GM18907 (cell line): ENCODE data around the gene TIMELESS.
"Not testable (repeated sequence)": the region's sequence is repeated elsewhere in the genome, so short reads cannot be mapped to it uniquely, and the experiment has no call there.

ENCODE experiments used
- ATAC-seq: cut with Tn5 transposase; IDR thresholded peaks from one replicate; pipeline ENCODE4 v1.9.1; 2021; ENCODE audit warnings: mild to moderate bottlenecking, moderate library complexity; ENCODE audit not compliant: unreplicated experiment

TIMELESS gene

DNA sequence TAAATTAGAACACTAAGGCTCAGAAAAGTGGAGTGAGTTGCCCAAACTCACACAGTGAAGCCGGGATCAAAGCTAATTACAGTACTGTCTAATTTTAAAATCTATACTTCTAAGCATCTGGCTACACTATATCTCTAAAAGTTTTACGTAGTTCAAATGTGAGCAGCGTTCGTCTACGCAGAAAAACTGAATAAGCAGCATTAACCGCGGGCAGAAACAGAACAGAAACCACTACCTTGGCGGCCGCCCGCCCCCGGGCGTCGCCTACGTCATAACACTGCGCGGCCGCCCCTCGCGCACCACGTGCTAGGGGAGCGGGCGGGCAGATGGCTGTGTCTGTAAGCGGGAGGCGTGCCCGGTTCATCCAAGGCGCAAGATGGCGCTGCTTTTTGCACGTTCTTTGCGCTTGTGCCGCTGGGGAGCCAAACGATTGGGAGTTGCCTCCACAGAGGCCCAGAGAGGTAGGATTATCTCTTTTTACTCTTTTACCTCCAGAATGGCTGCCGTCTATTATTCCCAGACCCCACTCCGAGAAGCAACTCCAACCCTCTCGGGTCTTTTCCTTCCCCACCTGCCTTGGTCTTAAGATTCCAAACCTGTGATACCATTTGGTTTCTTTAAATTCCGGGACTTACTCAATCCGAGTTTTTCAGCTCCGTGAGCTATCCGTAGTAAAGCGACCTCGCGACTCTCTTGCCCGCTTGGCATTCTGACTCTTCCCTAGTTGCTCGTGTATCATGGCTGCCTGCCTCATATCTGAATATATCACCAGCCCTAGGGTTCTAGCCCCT is 19.2 kb upstream of the TIMELESS start, which contains the start of gene SPRYD4:
Gene SPRYD4, plus strand, starts transcription at position 363 of the 791 bp plus-strand sequence. Its CDS starts 14 bp downstream, at position 377.
- ATAC-seq, result peak; percentile 86

DNA sequence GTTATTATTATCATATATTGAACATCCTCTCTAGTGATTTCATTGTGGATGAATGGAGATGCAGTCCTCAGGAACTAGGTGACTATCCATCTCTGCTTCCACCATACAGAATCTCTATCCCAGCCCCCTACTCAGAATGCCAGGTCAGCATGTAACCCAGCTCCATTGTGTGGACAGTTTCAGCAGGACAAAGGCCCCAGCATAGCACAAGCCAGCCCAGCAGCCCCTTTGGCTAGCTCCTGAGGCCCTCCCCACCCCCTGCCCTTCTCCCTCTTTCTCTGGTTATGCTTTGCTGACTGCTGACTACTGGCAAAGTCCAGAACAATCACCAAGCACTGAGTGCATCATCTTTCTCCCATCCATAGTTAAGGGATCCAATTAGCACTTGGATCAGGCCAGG is 13.3 kb upstream of the TIMELESS start:
- ATAC-seq, result no peak

DNA sequence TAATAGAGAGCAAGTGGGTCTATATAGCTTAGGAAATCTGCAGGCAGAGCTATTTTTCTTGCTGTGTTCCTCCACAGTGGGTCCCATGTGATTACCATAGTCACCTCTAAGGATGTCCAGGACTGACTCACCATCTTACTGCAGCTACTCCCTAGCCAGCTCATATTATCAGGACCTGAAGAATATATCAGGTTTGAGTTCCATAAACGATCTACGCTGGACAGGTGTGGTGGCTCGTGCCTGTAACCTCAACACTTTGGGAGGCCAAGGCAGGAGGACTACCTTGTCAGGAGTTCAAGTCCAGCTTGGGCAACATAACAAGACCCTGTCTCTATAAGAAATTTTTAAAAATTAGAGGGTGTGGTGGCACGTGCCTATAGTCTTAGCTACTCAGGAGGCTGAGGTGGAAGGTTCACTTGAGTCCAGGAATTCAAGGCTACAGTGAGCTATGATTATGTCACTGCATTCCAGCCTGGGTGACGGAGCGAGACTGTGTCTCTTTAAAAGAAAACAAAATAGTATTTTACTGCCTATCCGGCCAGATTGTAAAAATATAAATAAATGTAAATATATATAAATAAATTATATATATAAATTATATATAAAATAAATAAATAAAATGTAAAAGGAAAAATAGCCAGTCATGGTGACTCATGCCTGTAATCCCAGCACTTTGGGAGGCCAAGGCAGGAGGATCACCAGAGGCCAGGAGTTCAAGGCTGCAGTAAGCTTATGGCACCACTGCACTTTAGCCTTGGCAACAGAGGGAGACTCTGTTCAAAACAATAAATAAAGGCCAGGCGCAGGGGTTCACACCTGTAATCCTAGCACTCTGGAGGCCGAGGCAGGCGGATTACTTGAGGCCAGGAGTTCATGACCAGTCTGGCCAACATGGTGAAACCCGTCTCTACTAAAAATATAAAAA is 12.3 kb upstream of the TIMELESS start:
- ATAC-seq, result no peak

DNA sequence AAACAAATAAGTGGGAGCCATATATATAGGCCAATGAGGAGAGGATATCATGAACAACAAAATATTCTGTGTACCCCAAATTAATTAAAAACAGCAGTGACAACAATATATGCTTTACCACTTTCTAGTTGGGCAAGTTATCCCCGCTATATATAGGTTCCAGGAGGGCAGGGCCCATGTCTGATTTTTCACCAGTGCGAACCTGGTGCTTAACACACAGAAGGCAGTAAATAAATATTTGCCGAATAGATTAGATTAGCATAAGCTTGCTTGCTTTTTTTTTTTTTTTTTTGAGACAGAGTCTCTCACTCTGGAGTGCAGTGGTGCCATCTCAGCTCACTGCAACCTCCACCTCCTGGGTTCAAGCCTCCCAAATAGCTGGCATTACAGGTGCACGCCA is 8.6 kb upstream of the TIMELESS start:
- ATAC-seq, result no peak

DNA sequence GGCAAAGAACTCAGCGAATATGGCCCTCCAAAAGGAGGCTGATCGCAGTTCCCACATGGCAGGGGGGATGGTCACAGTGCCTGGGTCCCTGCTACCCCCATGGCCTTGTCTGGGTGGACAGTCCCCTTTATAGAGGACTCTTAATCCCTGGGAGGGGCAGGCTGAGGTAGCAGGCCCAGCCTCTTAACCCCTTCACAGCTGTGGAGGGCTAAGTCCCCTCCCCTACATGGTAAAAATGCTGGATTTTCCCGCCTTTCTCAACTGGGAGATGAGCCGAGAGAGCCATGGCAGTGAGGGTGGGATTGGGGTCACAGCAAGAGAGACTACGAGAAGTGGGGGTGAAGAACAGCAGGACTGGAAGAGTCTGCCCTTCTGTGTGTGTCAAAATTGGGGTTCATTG is 5.3 kb upstream of the TIMELESS start, which contains the start of gene MIP:
Gene MIP, minus strand, starts transcription at position 101 of the 400 bp plus-strand sequence. Its CDS starts 44 bp downstream, at position 57.
- ATAC-seq, result no peak

DNA sequence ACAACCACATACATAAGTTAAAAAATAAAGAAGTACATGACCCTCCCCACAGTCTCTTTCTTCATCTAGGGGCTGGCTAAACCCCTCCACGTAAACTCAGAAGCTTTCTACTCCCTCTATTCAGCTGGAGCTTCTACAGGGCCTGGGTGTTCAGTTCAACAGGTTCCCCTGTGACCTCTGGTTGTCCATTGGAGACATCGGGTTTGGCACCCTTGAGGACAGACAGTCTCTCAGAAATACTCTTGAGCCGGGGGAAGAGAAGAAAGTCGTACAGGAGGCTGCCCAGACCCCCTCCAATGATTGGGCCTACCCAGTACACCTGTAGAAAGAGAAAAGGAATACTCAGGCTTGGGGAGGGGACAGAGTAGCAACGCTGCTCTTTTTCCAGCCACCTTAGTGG is 1.9 kb upstream of the TIMELESS start:
- ATAC-seq, result no peak

DNA sequence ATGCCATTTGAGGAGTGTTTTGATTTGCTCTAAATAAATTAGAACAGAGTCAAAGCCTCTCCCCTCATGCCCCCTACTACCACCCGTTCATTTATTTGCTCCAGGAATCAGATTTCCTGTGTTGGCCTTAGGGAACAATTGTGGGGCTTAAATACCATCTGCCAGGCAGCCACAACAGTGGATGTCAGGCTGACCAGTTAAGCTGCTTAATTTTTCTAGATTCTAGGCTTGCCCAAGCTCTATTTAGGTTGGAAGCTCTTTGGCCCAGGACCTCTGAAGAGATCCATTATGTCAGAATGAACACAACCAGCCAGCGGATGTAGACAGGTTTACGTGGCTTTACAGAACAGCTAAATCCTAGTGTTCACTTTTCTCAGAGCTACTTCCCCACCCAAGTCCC is 1.0 kb upstream of the TIMELESS start:
- ATAC-seq, result no peak

DNA sequence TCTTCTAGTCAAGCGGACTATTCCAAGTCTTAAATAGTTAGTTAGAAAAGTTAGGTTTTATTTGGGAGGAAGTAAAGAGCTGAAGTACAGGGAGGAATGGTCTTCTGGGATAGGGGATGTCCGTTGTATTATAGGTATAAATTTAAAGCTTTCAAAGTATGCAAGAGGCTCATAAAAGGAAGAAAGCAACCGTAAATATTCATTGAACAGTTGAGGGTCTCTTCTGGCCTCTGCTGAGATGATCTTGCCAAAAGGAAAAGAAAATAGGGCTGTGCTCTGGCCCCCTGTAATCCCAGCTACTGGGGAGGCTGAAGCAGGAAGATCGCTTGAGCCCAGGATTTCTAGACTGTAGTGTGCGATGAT is 377 bp upstream of the TIMELESS start:
- no peak for ATAC-seq

DNA sequence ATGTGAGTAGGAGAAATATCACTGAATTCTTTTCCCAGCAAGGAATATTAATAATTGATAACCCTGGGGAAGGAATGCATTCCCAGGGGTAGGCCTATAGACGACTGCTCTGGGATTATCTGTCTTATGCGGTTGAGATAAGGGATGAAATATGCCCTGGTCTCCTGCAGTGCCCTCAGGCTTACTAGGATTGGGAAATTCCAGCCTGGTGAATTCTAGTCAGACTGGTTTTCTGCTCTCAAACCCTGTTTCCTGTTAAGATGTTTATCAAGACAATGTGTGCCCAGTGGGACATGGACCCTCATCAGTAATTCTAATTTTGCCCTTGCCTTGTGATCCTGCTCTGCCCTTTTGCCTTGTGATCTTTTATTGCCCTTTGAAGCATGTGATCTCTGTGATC is 6.0 kb downstream of the TIMELESS start:
- not testable (repeated sequence) for ATAC-seq

DNA sequence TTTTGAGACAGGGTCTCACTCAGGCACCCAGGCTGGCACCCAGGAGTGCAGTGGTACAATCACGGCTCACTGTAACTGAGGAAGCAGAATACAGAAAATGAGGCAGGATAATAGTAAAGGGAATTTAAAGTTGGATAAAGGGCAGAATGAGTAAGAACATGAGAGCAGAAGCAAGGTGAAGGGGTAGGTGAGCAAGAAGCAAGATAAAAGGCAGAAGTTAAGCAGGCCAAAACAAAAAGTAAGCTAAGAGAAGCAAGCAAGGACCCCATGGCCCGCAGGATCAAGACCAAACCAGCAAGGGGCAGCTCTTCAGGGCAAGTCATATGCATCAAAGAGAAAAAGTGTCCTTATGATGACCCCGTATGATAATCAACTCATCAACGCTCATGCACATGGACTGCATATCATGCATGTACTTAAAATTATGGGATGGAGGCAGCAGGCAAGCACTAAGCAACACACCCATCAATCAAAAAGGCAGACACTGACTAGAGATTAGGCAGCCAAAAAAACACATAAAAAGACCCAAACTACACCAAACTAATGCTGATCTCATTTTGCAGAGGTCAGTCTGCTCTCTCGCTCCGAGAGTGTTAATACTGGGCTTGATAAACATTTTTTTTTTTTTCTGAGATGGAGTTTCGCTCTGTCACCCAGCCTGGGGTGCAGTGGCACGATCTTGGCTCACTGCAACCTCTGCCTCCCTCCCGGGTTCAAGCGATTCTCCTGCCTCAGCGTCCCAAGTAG is 11.6 kb downstream of the TIMELESS start:
- no peak for ATAC-seq

DNA sequence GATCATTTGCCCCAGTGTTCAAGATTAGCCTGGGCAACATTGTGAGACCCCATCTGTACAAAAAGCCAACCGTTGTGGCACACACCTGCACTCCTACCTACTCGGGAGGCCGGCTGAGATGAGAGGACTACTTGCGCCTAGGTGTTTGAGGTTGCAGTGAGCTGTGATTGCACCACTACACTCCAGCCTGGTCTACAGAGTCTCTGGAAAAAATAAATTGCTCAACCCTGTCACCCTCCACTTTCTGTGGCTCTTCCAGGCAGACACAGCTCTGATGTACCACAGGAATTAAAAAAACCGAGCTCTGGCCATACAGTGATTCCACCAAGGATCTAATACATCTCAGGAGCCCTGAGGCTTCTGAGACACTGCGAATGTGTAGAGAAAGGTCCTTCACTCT is 14.4 kb downstream of the TIMELESS start:
- ATAC-seq, result no peak

DNA sequence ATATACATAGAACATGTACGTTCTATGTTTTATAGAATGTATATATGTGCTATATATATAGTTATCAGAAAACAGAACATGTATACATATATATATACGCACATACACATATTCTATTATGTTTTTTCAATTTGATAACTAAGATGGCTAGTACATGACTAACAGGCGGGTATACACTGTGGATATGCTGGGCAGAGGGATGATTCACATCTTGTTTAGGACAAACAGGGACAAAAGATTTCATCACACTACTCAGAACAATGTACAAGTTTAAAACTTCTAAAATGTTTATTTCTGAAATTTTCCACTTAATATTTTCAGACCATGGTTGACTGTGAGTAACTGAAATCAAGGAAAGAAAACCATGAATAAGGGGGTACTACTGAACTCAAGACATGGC is 17.4 kb downstream of the TIMELESS start:
- ATAC-seq, result no peak

DNA sequence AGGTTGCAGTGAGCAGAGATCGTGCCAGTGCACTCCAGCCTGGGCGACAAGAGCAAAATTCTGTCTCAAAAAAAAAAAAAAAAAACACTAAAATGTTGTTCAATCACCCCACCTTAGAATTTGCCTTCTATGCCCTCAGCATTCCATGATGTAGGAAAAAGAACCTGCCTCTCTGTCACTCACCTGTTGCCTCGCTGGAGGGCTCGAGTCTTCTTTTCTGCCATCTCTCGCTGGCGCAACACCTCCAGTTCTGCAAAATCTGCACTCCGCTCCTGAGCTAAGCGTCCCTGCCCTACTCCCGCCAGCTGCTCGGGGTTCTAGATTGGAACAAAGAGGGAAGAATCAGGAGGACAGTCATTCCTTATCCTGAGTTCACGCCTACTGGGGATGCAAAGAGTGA is 17.9 kb downstream of the TIMELESS start:
- ATAC-seq, result no peak

DNA sequence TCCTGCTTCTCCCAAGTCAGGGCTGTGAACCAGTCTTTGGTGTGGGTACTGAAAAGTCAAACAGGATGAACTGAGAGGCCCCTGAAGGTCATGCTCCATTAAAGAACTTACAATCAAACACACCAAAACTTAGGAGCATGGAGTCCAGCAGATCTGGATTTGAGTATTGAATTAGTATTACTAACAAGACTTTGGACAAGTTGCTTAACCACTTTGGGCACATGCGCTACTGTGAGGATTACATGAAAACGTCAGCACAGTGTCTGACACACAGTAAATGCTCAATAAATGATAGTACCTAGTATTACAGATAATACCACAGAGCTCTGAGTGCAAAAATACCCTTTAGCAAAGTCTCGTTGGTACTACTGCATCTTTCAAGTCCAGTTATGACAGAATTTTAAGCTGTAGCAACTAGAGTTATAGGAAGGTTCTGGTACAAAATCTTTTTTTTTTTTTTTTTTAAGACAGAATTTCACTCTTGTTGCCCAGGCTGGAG is 23.2 kb downstream of the TIMELESS start:
- no peak for ATAC-seq

DNA sequence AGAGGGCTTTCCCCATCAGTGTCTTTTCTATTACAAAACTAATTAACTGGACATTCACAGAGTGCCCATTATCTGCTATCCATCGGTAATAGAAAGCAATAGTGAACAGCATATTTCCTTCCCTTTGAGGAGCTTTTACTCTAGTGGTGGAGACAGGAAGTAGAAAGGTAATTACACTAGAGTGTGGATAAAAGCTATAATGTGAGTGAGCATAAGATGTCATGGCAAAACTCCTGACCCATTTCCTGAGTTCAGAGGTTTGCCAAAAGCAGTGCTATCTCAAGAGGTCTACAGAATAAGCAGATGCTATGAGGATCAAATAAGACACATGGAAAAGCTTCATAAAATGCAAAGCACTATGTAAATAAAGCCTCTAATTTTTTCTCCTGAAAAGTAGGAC is 24.0 kb downstream of the TIMELESS start:
- no peak for ATAC-seq

DNA sequence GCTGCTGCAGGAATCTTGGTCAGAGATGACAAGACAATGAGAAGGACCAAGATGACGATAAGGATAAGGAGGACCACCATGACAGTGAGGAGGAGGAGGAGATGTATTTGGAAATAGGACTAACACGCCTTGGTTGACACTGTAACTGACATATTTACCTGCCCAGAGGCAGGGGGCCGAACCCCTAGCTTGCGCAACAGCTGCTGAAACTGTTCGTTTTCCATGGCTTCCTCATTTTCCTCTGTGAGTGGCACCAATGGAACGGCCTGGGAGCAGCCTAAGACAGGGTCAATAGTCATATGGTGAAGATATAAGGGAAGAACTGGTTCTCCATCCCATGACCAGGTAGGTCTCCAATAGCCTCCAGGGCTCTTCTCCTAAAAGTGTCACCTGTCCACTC is 28.8 kb downstream of the TIMELESS start:
- ATAC-seq, result no peak

DNA sequence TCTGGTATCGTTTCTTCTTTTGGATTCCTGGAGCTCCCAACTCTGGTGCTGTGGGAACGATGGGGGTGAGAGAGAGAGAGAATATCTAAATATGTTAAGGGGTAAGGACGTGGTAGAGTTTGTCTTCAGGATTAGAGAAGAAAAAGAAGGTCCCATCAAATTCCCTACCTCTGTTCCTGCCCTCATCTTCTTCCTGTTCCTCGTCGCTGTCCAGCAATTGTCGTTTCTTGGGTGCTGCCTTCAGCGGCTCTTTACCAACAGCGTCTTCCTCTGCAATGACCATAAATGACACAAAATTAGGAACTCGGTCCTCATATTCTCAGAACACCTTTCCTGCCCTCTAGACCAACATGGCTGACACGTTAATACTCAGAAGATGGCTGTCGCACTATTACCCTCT is 31.5 kb downstream of the TIMELESS start:
- ATAC-seq, result no peak

DNA sequence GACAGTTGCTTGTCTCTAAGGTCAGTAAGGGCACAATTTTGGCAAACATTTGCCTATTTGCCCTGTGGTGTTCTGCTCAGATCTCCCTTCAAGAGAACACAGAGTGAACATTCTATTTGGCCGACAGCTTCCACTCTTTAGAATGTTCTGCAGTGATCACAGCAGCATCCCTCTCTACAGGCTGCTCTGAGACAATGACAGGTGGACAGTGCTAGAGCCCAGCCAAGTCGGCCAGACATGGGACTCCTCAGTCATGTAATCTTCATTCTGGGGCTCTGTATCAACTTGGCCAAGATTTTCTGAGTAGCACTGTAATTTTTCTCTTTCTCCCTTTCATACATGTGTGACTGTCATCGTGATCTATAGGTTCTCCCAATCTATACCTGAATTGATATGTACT is 34.8 kb downstream of the TIMELESS start:
- ATAC-seq, result no peak

DNA sequence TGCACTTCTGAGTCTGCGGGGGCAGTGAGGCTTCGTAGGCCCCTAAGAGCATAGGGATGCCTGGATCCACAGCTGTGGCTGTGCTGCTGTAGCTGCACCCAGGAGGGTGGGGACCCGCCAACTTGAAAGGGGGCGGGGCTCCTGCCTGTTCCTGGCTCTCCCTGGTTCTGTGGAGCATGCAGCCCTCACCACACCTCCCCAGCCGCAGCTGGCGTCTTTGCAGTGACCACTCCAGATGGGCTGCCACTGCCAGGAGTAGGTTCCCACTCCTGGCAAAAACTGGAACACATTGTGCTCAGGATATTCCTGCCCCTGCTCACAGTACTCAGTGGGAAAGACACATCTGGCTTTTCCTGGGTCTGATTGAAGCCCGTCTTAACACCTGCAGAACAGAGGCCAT is 35.8 kb downstream of the TIMELESS start:
- ATAC-seq, result no peak

DNA sequence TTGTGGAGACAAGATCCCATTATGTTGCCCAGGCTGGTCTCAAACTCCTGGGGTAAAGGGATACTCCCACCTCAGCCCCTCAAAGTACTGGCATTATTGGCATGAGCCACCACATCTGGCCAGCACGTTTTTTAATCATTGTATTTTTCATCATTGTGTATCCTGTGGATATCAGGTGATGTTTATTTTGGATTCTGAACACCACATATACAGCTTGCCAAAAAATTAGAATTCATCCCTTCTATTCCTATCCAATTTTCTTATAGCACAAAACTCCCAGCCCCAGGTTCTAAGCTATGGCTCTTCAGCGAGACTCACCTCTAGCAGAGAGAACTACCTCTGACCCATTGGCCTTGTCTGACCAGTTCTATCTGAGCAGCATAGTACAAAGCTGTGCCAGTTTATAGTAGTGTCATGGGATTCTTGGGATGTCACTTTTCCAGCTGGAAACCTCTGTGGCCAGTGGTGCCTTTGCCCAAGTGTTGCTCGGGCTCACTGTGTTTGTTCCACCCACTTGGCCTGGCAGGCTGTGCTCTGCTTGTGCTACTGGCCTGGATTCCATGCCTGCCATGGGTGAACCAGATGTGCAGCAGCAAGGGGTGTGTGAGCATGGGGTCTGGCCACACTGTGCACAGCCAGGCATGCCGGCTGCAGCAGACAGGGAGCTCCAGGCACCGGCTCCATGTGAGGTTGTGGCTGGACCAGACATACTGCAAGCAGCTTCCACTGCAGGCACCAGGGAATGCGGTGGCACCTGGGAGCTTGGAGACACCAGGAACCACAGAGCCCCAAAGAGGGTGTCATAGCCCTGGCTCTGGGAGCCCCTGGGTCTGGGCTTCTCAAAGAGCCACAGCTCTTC is 37.2 kb downstream of the TIMELESS start:
- ATAC-seq, result no peak
